Measurements from ENCODE around the gene MYEOV.

DNA sequence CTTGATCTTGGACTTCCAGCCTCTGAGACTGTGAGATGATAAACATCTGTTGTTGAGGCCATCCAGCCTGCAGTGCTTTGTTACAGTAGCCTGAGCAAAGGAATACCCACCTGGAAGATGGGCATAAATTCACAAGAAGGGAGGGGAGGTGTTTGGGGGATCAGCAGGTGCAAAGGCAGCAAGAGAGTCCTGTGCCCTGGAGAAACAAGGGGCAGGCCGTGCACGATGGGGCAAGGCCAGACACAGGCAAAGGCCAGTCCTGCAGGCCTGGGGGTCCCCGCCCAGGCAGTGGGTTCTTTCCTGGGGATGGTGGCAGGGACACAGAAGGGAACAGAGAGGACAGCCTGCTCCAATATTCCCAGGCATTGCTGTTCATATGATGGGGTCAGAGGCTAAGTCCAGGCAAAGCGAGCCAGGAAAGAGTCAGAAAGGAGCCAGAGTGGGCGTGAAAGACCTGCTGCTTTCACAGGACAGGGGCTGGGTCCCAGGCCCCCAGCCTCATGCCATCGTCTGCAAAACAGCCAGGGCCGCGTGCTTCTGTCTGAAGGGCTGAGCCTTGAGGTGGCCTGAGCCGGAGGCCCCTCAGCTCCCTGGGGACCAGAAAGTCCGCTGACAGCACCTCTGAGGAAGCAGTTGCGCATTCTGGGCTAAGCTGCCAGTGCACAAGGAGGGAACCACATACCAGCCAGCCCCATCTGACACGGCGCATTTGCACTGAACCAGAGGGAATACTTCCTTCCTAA, 48.8 kb downstream of the MYEOV start:
- TF ChIP-seq, protein P1, sequence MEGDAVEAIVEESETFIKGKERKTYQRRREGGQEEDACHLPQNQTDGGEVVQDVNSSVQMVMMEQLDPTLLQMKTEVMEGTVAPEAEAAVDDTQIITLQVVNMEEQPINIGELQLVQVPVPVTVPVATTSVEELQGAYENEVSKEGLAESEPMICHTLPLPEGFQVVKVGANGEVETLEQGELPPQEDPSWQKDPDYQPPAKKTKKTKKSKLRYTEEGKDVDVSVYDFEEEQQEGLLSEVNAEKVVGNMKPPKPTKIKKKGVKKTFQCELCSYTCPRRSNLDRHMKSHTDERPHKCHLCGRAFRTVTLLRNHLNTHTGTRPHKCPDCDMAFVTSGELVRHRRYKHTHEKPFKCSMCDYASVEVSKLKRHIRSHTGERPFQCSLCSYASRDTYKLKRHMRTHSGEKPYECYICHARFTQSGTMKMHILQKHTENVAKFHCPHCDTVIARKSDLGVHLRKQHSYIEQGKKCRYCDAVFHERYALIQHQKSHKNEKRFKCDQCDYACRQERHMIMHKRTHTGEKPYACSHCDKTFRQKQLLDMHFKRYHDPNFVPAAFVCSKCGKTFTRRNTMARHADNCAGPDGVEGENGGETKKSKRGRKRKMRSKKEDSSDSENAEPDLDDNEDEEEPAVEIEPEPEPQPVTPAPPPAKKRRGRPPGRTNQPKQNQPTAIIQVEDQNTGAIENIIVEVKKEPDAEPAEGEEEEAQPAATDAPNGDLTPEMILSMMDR (IDR thresholded peaks at IDR 0.05) = no peak
- no peak for TF ChIP-seq ZFX (IDR thresholded peaks at IDR 0.05; ENCODE audit: borderline replicate concordance)

Measured in 22Rv1 (cell line).